GM18511 (cell line): Measurements from ENCODE around the gene GCK.

Experiments
- ATAC-seq: cut with Tn5 transposase; IDR thresholded peaks from one replicate; pipeline ENCODE4 v1.9.1; 2021; ENCODE audit warnings: mild to moderate bottlenecking, moderate library complexity; ENCODE audit not compliant: unreplicated experiment

GCK gene

GRCh38 chr7:44223362-44224079, 34.3 kb upstream of the GCK start:
- no peak for ATAC-seq

DNA sequence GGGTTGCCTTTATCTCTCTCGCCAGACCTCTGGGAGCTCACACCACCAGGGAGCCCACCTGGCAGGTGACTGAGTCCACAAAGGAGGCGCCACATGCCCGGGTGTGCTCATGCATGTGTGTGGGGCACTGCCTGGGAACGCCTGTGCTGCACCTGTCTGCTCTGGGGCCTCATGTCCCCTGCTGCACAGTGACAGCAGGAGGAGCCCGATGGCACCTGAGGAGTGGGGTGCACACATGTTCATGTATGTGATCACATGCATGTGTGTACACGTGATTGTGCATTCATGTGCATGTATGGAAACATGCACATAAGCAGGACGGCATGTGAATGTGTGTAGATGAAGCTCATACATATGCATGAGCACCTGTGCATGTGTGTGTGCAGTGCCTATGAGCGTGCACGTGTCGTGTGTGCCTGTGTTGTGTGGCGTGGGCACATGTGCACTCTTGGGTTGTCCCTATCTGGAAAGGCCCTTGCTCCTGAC, 33.6 kb upstream of the GCK start:
- no peak for ATAC-seq

DNA sequence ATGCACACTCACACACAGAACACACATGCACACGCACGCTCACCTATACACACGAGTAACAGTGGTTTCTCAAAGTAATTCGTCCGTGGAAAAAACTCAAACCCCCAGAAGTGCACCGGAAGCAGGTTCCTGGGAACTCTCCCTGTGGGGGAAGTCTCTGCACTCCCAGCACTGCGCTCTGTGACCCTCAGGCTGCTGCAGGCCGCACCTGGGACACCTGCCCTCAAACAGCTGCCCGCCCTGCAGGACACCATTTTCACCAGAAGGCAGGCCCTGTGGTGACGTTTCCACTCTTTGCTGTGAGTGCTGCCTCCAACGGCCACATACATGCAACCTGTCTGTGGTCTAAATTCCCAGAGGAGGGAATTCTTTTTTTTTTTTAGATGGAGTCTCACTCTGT, 32.8 kb upstream of the GCK start:
- no peak for ATAC-seq

DNA sequence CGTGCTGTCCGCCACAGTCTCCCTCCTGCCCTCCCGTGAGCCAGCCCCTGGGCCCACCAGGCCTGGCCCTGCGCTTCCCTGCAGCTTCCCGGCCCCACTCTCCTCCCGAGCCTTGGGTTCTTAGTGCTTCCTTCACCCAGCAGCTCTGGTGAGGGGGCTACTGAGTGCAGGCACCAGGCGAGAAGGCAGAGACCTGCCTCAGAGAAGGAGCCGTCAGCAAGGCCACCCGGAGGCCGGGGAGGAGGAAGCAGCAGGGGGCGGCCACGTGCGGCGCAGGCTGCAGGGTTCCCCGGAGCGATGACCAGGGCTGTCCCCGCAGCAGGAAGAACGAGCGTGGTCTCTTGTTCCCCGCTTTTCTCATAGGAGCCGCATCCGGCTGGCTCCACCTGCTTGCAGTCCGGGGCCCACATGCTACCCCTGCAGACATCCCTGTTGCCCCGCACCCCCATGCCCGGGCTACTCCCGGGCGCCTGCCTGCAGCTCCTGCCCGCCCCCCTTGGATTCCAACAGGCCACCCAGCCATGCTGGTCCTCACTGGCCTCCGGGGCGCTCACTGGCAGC, 32.1 kb upstream of the GCK start:
- no peak for ATAC-seq

DNA sequence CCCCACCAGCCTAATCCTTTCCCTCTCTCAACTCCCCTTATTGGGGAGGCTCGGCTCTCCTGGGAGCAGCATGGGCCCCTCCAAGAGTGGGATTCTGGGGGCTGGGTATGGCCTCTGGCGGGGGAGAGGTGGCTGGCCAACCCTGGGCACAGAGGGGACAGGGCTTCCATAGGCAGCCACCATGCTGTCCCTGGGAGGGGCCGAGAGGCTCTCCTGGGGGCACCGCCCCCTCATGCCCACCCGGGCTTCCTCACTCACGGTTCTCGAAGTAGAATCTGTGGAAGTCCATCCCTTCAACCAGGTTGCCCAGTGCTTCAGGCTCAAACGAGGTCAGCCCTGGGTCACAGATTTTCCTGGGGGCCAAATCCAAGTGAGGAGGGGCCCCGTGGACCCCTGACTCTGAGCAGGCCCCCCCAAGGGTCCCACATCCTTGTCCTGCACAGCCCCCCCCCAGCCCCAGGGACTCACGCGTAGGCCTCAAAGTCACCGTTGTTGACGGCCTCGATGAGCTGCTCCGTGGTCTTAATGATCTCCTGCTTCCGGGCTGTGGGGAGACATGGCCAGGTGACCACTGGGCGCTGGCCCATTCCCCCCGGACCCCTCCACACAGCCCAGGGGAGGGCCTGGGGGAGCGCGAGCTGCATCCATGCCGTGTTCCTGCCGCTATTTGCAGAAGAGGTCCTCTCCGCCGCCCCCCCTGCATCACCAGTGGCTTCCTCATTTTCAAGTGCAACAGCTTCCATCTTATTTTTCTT, 31.3 kb upstream of the GCK start:
- no peak for ATAC-seq

DNA sequence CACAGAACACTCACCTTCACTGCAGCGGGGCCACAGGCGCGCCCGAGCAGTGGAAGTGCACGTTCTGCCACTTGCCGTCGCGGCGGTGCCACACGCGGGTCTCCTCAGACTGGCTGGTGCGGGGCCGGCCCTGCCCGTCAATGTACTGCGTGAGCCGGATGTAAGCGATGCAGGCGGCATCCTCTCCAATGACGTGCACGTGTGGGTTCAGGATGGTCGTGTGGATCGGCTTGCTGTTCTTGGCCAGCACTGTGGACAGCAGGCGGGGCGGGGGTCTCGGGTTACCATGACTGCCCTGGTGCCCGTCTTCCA, 30.8 kb upstream of the GCK start:
- no peak for ATAC-seq

GRCh38 chr7:44219371-44220045, 30.3 kb upstream of the GCK start:
- no peak for ATAC-seq

- ATAC-seq = no peak
Measured at GRCh38 chr7:44218418-44219201, 29.4 kb upstream of the GCK start.

DNA sequence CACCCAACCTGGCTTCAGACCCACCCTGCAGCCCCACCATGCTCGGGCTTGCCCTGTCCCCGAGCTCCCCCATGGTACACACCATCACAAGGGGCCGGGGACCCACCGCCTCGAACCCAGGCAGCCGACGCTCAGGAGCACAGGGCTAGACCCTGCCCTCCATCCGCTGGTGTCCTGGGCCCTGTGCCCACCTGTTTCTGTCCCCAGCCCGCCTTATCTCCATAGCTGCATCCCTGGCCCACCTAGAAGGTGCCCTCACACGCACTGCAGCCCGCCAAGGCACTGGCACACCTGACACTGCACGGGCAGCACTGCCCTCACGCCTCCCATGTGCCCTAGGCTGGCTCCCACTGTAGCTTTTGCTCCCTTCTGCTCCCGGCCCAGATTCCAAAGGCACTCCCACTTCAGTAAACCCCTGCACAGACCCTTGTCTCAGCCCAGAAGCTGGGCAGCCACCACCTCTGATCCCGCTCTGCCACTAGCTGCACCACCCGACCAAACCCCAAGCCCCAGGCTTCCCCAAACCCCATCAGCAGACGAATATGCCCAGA, 28.7 kb upstream of the GCK start:
- ATAC-seq = no peak

DNA sequence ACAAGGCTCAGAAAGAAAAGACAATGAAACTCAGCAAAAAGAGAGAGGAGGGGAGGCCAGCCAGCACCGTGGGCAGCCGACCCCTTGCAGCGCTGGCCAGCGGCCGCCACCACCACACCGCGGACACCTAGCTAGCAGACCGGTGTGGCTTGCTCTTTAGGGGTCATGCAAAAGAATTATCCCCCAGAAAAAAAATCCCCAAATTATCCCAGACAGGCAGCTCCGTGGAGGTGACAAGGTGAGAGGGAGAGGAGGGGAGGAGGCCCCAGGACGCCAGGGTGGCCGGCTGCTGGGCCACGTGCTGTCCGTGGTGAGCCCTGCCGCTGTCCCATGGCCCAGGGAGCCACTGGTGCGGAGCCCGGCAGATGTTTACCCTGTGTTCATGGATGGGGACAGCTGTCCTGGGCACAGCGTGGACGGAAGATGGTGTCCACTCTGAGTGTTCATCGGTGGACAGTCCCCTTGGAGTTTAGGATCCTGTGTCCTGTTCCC, 28.0 kb upstream of the GCK start:
- ATAC-seq = no peak

GRCh38 chr7:44216521-44217222, 27.4 kb upstream of the GCK start:
- no peak for ATAC-seq

DNA sequence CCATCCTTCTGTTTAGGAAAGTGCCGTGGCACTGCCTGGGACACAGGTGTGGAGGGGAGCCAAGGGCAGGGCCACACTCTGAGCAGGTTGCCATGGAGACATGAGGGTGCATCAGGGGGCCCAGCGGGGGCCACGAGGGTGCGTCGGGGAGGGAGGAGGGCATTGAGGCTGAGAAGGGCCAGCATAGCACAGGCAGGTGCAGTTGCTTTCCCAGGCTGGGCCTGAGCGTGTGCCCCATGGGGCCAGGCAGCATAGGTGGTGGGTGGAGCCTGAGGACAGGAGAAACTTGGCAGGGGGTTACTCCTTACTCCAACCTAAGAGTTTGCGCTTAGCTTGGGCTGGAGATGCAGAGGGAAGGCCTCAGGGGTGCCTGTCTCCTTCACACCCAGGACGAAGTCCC, 26.8 kb upstream of the GCK start:
- ATAC-seq = no peak

DNA sequence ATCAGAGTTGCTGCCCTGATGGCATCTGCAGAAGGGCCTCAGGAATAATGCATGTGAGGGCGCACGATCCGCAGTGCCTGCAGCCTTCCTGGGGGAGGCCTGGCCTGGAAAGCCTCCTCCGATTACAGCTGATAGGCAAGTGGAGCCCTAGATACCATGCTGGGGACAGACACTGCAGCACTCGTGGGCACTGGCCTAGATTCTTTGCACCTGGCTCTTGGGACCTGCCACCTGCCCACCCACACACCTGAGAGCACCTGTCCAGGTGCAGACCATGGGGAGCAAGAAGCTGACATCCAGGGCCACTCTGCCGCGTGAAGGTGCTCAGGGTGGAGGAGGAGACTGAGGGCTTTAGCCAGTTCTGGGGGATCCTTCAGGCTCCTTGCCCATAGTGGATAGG, 26.3 kb upstream of the GCK start:
- ATAC-seq = no peak

GRCh38 chr7:44213877-44214388, 24.7 kb upstream of the GCK start:
- ATAC-seq = peak; percentile 50

DNA sequence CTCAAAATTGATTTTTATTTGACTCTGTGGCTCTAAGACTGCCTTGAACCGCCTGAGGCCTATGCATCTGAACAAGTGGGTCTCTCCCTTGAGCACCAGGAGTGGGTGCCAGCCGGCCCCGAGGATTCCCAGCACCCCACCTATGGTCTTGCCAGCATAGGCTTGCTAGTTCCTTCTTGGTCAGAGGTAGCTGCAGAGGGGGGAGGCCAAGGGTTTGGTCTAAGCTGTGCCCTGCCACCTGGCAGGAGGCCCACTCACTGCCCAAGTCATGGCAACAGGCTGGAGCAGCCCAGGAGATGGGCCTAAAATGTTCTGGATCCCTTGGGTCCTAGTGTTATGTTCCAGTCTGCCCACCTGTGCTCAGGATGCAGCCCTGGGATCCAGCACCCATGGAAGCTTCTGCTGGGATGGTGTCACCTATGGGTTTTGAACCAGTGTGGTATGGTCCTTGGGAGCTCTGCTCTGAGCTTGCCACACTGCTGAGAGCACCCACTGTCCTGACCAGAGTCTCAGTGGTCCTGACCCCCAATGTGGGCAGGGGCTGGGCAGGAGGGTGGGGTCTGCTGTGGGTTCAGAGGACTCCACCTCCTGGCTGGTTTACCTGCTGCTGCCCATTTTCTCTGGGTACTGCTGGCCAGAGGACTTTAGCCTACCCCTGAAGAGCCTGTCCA, 24.1 kb upstream of the GCK start:
- ATAC-seq = no peak

DNA sequence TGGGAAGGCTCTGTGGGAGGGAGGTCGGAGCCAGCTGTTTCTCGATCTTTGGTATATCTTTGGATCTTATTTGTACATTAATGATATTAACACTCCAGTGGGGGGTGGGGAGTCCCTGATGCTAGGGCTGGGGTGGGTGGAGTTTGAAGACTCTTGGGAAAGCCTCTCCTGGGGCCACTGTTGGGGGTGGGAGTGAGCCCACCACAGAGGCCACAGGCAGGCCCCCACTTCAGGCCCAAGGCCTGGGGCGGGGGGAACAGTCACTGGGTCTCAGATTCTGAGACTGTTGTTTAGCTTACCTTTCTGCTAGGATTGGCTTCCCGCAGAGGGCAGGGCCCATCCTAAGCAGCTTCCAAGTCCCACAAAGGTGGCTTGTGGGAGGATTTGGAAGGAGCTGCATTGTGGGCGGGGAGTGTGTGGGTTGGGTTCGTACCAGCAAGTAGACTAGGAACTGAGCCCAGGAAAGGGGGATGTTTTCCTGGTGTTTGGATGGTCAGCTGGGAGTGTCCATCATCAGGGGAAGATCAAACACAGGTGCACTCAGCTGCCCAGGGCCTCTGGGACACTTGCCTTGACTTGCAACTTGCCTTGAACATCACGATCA, 23.4 kb upstream of the GCK start:
- no peak for ATAC-seq

DNA sequence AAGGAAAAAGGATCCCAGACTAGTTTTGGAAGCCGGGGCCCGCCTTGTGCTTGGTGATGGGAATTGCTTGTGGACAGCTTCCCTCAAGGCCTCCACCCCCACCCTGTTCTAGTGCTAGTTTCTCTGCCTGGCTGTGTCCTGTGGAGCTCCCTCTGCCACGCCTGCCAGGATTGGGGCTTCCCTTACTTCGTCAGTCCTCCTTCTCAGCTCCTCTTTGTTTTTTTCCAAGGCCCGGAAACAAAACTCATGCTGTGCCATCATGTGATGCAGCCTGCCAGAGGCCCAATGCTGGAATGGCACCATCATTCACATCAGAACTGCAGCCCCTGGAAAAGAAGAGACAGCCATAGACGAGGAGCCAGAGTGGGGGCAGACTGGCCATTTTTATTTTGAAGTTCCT, 22.8 kb upstream of the GCK start:
- no peak for ATAC-seq

DNA sequence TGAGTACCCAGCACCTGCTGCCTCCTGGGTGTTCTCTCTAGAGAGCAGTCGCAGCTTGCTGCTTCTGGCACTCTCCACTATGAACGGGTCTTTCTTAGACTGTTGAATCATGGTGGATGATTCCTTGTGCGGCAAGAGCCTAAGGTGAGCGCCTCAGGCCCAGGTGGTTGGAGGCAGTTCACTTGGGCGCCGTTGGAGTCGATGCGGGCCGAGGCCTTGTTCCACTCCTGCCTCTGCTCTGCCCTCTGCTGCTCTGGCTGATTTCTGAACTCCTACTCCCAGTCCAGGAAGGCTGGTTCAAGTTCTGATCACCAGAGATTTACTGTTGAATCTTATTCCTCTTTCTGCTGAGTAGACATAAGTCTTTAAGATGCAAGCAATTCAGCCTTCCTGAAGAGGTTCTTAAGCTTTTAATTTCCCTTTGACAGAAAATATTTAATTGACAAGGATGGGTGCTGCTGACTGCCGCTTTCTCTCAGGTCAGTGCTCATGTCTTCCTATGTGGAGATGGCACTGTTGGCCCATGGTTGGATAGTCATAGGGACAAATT, 22.0 kb upstream of the GCK start:
- no peak for ATAC-seq
